GM18870 (cell line): Measurements from ENCODE around the gene ISG15.
"Not testable (repeated sequence)": the region's sequence is repeated elsewhere in the genome, so short reads cannot be mapped to it uniquely, and the experiment has no call there.

Source experiments
- ATAC-seq: cut with Tn5 transposase; IDR thresholded peaks from one replicate; pipeline ENCODE4 v1.9.1; 2021; ENCODE audit warnings: moderate library complexity; ENCODE audit not compliant: unreplicated experiment

Gene ISG15

GRCh38 chr1:975365-975764 is 37.9 kb upstream of the ISG15 start:
- no peak for ATAC-seq

GRCh38 chr1:975896-976683 is 37.2 kb upstream of the ISG15 start:
- no peak for ATAC-seq

- ATAC-seq = not testable (repeated sequence)
Observed at GRCh38 chr1:976791-977190, 36.5 kb upstream of the ISG15 start.

GRCh38 chr1:978069-978834 is 35.0 kb upstream of the ISG15 start:
- ATAC-seq = no peak

- ATAC-seq = no peak
Observed at GRCh38 chr1:978835-979743, 34.2 kb upstream of the ISG15 start.

GRCh38 chr1:979744-980072 is 33.6 kb upstream of the ISG15 start:
- ATAC-seq = no peak

- ATAC-seq = no peak
Observed at GRCh38 chr1:980137-980571, 33.1 kb upstream of the ISG15 start.

GRCh38 chr1:980602-981395 is 32.5 kb upstream of the ISG15 start:
- no peak for ATAC-seq

- ATAC-seq = no peak
Observed at GRCh38 chr1:981491-981954, 31.8 kb upstream of the ISG15 start.

GRCh38 chr1:981955-982558 is 31.2 kb upstream of the ISG15 start, which contains the start of gene PERM1:
PERM1 (minus strand) TSS chr1:982093; CDS start chr1:981029, 1,064 bp downstream.
- ATAC-seq = no peak

GRCh38 chr1:982765-983436 is 30.4 kb upstream of the ISG15 start:
- ATAC-seq = no peak

- ATAC-seq = no peak
Observed at GRCh38 chr1:983798-984475, 29.4 kb upstream of the ISG15 start.

GRCh38 chr1:984476-984814 is 28.9 kb upstream of the ISG15 start:
- ATAC-seq = no peak

- ATAC-seq = no peak
Observed at GRCh38 chr1:985126-985525, 28.2 kb upstream of the ISG15 start.

- not testable (repeated sequence) for ATAC-seq
Observed at GRCh38 chr1:988061-988460, 25.2 kb upstream of the ISG15 start.

- not testable (repeated sequence) for ATAC-seq
Observed at GRCh38 chr1:991275-991674, 22.0 kb upstream of the ISG15 start.

- ATAC-seq = no peak
Observed at GRCh38 chr1:991895-992294, 21.4 kb upstream of the ISG15 start.

- ATAC-seq = no peak
Observed at GRCh38 chr1:992362-992761, 20.9 kb upstream of the ISG15 start.
